WI38 (cell line): ENCODE measurements around the gene PLCL1.

Experiments used
- H3K4me3 ChIP-seq: 2 replicates; pipeline ENCODE4 v1.5.1; 2011; ENCODE audit warnings: low read depth, mild to moderate bottlenecking, control low read depth, low read length
- TF ChIP-seq, protein P1 (sequence below): IDR thresholded peaks from 2 replicates; pipeline ENCODE4 v1.5.1; 2012; ENCODE audit warnings: low read depth, mild to moderate bottlenecking, control low read depth, low read length

PLCL1 gene

DNA sequence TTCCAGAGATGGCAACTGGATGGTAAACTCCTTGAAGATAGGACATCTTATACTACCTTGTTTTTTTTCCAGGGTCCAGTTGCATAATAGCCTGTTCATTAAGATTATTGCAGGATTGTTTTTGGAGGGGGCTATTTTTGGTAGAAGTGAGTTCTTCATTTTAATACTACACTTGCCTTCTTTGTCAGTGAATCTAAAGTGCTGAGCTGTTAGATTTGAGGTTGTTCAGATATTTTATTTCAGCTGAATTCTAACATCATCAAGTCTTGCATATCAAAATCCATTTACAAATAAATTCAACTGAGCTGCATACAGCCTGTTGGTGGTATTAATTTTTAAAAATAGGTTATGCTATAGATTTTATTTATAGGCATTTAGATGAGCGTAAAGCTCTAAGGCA lies 72.1 kb downstream of the PLCL1 start:
- no peak overlapping the region for H3K4me3 ChIP-seq
- TF ChIP-seq, protein P1, sequence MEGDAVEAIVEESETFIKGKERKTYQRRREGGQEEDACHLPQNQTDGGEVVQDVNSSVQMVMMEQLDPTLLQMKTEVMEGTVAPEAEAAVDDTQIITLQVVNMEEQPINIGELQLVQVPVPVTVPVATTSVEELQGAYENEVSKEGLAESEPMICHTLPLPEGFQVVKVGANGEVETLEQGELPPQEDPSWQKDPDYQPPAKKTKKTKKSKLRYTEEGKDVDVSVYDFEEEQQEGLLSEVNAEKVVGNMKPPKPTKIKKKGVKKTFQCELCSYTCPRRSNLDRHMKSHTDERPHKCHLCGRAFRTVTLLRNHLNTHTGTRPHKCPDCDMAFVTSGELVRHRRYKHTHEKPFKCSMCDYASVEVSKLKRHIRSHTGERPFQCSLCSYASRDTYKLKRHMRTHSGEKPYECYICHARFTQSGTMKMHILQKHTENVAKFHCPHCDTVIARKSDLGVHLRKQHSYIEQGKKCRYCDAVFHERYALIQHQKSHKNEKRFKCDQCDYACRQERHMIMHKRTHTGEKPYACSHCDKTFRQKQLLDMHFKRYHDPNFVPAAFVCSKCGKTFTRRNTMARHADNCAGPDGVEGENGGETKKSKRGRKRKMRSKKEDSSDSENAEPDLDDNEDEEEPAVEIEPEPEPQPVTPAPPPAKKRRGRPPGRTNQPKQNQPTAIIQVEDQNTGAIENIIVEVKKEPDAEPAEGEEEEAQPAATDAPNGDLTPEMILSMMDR, result no peak

DNA sequence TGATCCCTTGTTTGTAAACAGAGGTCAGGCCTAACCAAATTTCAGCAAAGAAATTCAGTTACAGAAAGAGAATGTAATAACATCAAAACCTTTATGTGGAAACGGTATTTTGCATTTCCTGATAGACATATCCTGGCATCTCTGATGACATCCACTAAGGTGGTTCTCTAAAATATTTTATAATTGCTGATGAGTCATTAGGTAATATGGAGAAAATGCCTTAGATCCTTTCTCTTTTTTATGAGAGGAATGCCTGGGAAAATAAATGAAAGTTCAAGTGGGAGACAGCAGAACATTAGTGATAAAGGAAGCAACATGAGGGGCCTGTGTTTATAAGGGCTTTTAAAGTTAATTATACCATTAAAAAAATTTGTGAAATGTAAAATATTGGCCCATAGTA lies 72.6 kb downstream of the PLCL1 start:
- H3K4me3 ChIP-seq, result no peak overlapping the region

DNA sequence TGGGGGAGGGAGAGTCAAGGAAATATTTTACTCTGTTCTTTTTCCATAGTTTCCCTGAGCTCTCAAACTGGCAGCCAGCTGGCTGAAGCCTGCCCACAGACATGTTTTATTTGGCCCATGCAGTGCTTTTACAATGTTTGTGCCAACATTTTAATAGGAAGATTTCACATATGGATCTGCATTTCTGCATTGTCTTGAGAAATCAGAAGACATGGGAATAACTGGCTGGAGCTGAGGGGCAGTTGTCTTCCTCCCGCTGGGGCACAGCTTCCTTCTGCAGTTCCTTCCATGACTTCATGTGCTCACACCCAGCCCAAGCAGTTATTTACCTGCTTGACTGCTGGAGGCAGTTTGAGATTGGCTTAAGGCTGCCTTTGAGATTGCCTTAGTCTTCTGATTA lies 74.4 kb downstream of the PLCL1 start:
- TF ChIP-seq, protein P1, result no peak
- no peak overlapping the region for H3K4me3 ChIP-seq

More for the DNA sequence above, 72.6 kb downstream of the PLCL1 start:
- TF ChIP-seq, protein P1, result no peak

DNA sequence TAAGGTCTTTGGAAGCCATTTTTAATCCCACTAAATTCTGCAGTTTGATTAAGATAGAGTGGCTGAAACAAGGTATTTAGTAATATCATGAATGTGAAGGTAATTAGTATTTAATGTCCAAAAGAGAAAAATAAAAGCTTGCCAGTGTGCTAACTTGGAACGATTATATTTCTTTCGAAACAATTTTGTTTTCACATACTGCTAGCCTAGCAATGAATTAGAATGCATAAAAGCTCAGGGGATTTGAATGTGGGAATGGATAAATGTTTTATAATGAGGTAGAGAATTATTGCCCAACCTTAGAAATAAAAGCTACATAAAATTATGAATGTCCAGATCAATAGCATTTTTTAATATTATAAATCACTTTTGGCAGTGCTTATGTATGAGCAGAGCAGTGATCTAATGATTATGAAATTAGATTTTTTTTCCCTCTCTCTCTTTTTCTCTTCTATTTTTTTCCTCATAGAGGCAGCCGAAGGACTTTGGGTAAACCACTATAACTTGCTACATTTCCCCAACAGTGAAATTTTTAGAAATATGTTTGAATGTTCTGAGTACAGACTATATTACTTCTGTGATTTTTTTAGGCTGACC lies 75.5 kb downstream of the PLCL1 start:
- TF ChIP-seq, protein P1, result no peak
- no peak overlapping the region for H3K4me3 ChIP-seq

DNA sequence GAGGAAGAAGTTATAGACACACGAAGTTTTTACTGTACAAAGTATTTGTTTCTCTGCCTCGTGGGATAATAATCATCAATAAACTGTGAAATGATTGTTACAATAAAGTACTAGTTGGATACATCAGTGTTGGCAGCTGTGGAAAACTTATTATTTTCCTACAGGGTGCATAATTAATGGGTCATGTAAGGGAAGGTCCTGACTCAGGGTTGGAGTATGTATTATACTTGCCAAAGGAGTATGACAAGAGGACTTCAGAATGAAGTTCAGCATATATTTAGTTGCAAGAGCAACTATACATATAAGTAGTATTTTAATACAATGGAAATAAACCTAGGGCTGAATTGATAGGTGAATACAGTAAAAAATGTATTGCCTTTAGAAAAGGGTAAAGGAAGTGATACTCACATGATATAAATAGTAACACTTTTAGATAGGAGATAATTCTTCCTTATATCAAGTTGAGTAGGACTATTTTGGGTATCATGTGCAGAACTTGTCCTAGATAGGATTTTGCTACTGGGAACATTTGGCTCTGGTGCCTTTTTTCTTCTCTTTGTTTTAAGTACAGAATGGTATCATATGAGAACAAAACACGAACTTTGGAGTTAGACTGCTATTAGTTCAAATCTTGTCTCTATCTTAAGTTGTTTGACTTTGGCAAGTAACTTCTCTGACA lies 79.1 kb downstream of the PLCL1 start:
- no peak overlapping the region for H3K4me3 ChIP-seq

DNA sequence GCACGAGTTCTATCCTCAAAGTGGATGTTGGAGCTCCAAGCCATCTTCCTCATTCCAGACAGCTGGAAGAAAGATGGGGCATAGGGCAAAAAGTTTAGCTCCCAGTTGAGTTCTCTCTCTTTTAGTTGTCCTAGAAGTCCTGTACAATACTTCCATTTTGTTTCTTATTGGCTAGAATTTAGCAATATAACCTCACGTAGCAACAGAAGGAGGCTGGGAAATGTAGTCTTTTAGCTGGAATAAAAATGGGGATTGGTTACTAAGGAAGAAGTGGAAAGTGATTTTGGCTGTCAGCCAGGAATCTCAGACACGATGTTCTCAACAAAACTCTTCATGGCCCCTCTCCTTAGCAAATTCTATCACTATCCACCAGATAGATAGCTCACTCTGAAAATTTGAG lies 79.9 kb downstream of the PLCL1 start:
- TF ChIP-seq, protein P1, result no peak
- H3K4me3 ChIP-seq, result no peak overlapping the region

More for the DNA sequence above, 79.1 kb downstream of the PLCL1 start:
- TF ChIP-seq, protein P1, result no peak

DNA sequence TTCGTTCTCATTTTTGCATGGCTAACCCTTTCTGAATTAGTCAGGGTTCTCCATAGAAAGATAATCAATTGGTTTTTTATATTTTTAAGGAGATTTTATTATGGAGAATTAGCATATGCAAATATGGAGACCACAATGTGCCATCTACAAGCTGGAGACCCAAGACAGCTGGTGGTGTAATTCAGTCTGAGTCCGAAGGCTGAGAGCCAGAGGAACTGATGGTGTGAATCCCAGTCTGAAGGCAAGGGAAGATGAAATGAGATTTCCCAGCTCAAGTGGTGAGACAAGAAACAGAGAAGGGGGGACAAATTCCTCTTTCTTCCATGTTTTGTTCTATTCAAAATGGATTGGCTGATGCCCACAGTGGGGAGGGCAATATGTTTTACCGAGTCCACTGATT lies 80.7 kb downstream of the PLCL1 start:
- TF ChIP-seq, protein P1, result no peak
- H3K4me3 ChIP-seq, result no peak overlapping the region
